Fibroblast of peridontal ligament (primary cell): ENCODE results near the gene C13orf42.

Experiments used
- DNase-seq: peaks from one replicate; pipeline ENCODE4 v3.0.0-alpha.2; 2010; ENCODE audit errors: extremely low read depth

Gene C13orf42

GRCh38 chr13:51065372-51066090 lies 45.5 kb downstream of the C13orf42 start:
- DNase-seq: no peak

- no peak for DNase-seq
Measured at GRCh38 chr13:51064753-51065152, 46.3 kb downstream of the C13orf42 start.

DNA sequence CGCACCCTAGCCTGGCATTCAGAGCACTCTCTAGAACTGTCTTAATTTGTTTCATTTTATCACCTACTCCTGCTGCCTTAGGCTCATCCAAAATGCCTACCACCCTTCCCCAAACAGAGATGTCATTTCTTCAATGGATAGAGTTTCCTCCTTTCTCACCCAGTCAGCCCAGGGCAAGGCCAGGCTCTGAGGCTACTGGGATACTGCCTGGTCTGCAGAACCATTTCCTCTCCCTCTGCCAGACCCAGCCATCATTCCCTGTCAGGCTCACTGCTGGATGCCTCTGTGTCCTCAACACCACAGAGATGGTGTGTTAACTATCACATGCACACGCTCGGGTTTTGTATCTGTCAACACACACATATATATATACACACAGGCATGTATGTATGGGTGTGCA lies 47.2 kb downstream of the C13orf42 start:
- no peak for DNase-seq

DNA sequence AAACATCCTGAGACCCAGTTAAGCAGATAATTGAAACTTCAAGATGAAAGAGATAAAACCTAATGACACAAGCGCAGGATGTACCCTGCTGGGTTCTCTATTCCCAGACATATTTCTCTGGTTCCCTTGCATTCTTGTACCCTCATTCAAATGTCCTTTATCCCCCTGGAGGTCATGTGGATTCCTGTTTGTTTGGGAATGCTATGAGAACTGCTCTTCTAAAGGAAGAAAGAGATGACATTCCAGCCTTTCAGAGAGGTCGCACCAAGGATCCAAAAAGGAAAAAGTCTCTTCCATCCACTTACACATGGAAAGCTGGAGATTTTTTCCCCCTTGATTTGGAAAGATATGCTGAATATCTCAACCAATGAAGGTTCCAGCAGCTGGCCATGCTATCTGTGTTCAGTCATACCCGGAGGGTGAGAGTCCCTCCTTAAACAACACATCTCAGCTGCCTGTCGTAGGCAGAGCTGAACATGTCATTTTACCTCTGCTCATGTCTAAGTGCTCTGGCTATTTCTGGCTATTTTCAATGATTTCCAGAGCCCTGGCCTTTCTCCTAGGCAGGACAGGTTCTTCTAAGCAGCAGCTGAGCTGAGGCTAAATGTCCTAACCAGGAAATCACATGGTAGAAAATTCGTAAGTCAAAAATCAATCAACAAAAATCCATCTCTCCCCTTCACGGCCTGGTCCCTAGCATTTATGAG lies 52.5 kb downstream of the C13orf42 start:
- no peak for DNase-seq

GRCh38 chr13:51057906-51058305 lies 53.2 kb downstream of the C13orf42 start:
- no peak for DNase-seq

DNA sequence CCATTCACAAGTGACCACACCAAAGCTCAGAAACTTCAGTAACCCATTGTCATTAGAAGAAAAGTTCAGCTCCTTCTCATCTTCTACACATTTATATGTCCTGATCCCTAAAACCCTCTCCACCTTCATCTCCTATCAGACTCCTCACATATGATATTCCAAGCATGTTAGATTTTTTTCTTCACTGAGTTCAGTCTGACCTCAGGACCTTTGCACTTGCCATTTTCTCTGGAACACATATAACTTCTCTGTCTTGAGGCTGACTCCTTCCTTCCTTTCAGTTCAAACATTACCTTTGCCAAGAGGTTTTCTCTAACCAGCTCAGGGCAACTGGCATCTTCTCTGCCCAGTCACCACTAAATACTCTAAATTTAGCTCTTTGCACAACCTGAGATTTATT lies 54.1 kb downstream of the C13orf42 start:
- DNase-seq: no peak

GRCh38 chr13:51052581-51052980 lies 58.5 kb downstream of the C13orf42 start:
- no peak for DNase-seq

GRCh38 chr13:51050021-51050830 lies 60.8 kb downstream of the C13orf42 start:
- DNase-seq: peak; percentile 57

DNA sequence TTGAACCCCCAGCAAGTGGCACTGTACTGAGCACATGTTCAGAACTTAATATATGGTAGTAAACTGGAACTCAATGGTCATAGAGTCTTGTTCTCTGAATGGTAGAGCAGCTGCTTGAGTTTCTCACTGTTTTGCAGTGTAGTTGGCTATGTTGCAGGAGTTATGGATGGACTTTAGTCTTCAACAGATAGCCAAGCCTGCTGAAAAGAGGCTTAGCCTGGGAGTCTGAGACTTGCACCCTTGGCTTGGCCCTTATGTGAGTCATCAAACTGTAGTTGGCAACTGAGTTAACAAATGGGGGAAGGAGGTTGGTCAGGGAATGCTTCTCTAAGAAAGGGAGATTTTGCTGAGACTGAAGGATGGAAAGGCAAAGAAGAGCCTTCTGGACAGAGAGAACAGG lies 62.5 kb downstream of the C13orf42 start:
- DNase-seq: no peak

DNA sequence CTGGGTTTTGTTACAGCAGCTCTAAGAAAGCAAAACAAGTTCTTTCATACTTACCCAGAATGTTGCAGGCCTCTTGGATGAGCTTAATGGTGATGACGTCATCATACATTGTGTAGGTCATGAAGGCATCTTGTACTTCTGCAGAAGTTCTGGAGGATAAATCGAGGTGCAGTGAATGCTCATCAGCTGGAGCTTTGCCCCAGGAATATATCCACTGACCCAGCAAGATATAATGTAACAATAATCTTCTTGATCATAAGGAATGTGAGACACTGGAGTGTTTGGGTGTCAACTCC lies 63.0 kb downstream of the C13orf42 start:
- DNase-seq: no peak

GRCh38 chr13:51047434-51048165 lies 63.5 kb downstream of the C13orf42 start:
- no peak for DNase-seq

DNA sequence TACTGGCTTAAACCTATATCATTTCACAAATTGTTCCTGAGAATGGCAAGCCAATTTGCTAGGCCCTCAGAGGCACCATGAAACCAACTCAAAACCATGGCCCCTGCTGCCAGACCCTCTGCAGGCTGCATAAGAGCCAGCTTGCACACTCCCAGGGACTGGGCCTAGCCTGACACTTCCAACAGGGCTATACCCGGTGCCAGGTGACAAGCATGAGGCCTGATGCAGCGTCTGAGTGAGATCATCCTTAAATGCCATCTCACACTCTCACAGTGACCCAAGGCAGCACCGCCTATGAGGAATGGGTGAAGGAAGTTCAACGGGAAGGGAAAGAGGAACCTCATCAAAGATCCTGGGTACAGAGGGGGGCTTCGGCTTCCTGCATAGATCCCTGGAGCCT lies 65.6 kb downstream of the C13orf42 start:
- no peak for DNase-seq

- no peak for DNase-seq
Measured at GRCh38 chr13:51044023-51044665, 66.9 kb downstream of the C13orf42 start.

DNA sequence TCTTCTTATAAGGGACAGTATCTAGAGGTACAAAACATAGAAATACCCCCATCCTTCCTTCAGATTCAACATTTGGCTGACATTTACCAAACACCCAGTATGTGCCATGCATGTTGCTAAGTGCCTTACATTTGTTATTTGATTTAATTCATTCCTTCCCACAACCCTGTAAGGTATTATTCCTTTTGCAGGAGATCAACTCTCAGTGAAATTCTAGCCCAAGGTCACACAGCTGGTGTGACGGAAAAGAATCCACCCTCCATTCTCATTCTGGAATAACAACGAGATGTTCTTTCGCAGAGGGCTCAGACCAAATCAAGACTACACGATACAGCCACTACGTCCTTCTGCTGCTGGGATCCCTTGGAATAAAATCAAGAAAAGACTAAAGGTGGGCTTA lies 67.8 kb downstream of the C13orf42 start:
- DNase-seq: no peak

- no peak for DNase-seq
Measured at GRCh38 chr13:51041710-51042109, 69.4 kb downstream of the C13orf42 start.

GRCh38 chr13:51041126-51041525 lies 69.9 kb downstream of the C13orf42 start:
- no peak for DNase-seq

DNA sequence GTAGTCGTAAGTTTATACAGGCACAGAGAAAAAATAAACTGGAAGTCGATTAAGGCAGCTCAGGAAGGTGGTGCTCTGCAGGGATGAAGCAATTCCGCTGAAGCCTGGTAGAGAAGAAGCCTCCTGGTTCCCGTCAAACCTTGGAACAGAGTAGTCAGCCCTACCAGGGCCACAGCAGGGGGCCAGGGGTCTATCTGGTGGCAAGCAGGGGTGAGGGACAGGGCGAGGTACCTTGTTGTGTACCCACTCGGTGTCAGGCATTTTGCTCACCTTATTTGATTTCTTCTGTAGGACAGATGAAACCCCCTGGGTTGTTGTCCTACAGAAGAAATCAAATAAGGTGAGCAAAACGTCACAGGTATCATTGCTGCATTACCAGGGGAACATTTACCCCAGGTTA lies 70.6 kb downstream of the C13orf42 start:
- DNase-seq: no peak

GRCh38 chr13:51036418-51036817 lies 74.7 kb downstream of the C13orf42 start:
- no peak for DNase-seq

DNA sequence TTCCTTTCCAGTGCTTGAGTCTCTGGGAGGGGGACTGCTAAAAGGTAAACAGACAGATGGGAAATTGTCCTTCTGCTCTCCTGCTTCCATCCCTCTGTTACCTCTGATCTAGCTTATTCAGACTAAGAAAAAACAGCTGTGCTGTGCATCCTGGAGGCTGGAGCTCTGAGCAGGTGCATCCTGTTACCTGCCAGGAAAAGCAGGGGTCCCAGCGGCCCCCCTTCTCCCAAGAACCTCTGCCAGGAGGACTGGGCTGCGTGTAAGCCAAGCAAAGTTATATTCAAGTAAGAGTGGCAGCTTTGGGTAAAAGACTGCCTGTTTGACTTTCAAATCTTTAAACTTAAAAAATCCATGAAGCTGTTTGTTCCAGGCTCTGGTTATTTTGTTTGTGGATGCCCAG lies 75.1 kb downstream of the C13orf42 start:
- DNase-seq: no peak

DNA sequence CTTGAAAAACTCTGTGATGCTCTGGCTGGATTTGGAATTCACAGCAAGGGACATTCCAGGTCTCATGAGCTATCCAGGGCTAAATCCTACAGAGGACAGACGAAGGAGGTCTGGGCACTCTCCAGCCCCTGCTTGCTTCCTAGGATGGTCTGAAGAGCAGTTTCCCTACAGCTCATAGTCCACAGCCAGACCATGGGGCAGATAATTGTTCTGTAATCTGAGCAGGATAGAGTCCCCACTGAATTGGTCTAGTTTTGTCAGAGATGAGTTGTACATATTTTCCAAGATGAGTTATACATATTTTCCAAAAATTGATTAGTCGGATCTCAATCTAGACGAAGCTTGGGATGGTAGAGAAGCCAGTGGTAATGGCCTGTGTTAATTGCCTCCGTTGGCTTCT lies 75.6 kb downstream of the C13orf42 start:
- DNase-seq: peak; percentile 35

GRCh38 chr13:51034906-51035305 lies 76.2 kb downstream of the C13orf42 start:
- DNase-seq: peak; percentile 10
